Trophoblast cell (in vitro differentiated cells and primary cell): ENCODE data around the gene PIWIL1.

Source experiments
- DNase-seq, 2 donors: peaks; one replicate each; pipeline ENCODE4 v3.0.0-alpha.2; 2016
- H2AFZ ChIP-seq: 2 replicates; pipeline ENCODE4 v1.6.1; 2013; ENCODE audit warnings: low read length, moderate library complexity, mild to moderate bottlenecking; ENCODE audit not compliant: insufficient read depth, poor library complexity
- H2AK5ac ChIP-seq: 2 replicates; pipeline ENCODE4 v1.6.1; 2013; ENCODE audit warnings: mild to moderate bottlenecking, low read length
- H2BK120ac ChIP-seq: 2 replicates; pipeline ENCODE4 v1.6.1; 2013; ENCODE audit warnings: low read length, mild to moderate bottlenecking, moderate library complexity; ENCODE audit not compliant: insufficient read depth, poor library complexity
- H2BK12ac ChIP-seq: 2 replicates; pipeline ENCODE4 v1.6.1; 2013; ENCODE audit warnings: mild to moderate bottlenecking, low read length, moderate library complexity
- H2BK5ac ChIP-seq: 2 replicates; pipeline ENCODE4 v1.6.1; 2013; ENCODE audit warnings: low read length, low read depth, moderate library complexity, mild to moderate bottlenecking; ENCODE audit not compliant: poor library complexity
- H3K14ac ChIP-seq: 2 replicates; pipeline ENCODE4 v1.6.1; 2013; ENCODE audit warnings: mild to moderate bottlenecking, low read length
- H3K18ac ChIP-seq: 2 replicates; pipeline ENCODE4 v1.6.1; 2013; ENCODE audit warnings: mild to moderate bottlenecking, low read length
- H3K23ac ChIP-seq: 2 replicates; pipeline ENCODE4 v1.6.1; 2013; ENCODE audit warnings: low read length
- H3K27ac ChIP-seq: 2 replicates; pipeline ENCODE4 v1.5.1; 2013; ENCODE audit warnings: low read depth, mild to moderate bottlenecking, inconsistent platforms, low read length, moderate library complexity
- H3K27me3 ChIP-seq: 2 replicates; pipeline ENCODE4 v1.6.1; 2013; ENCODE audit warnings: inconsistent platforms, mild to moderate bottlenecking, low read length, moderate library complexity; ENCODE audit not compliant: insufficient read depth
- H3K36me3 ChIP-seq, 2 experiments: 1 replicate in 1 of 2; 2 replicates in 1 of 2; pipeline ENCODE4 v1.6.1; 2013; ENCODE audit warnings: low read length in 2 of 2, mild to moderate bottlenecking in 2 of 2, moderate library complexity in 1 of 2; ENCODE audit not compliant: insufficient read depth in 2 of 2, control insufficient read depth in 1 of 2
- H3K4ac ChIP-seq: 2 replicates; pipeline ENCODE4 v1.6.1; 2013; ENCODE audit warnings: low read depth, mild to moderate bottlenecking, low read length, moderate library complexity
- H3K4me1 ChIP-seq, 2 experiments: 1 replicate in 1 of 2; 2 replicates in 1 of 2; pipeline ENCODE4 v1.6.1; 2013; ENCODE audit warnings: low read length in 2 of 2, mild to moderate bottlenecking in 2 of 2, moderate library complexity in 1 of 2; ENCODE audit not compliant: insufficient read depth in 2 of 2, control insufficient read depth in 1 of 2
- H3K4me2 ChIP-seq: 2 replicates; pipeline ENCODE4 v1.6.1; 2013; ENCODE audit warnings: inconsistent platforms, mild to moderate bottlenecking, low read length, moderate library complexity
- H3K4me3 ChIP-seq: 2 replicates; pipeline ENCODE4 v1.5.1; 2013; ENCODE audit warnings: mild to moderate bottlenecking, low read depth, low read length, inconsistent platforms
- H3K79me1 ChIP-seq: one replicate; pipeline ENCODE4 v1.6.1; 2013; ENCODE audit warnings: low read length
- H3K79me2 ChIP-seq: 2 replicates; pipeline ENCODE4 v1.6.1; 2013; ENCODE audit warnings: low read length, mild to moderate bottlenecking; ENCODE audit not compliant: control insufficient read depth, insufficient read depth, poor library complexity
- H3K9ac ChIP-seq: 2 replicates; pipeline ENCODE4 v1.6.1; 2013; ENCODE audit warnings: mild to moderate bottlenecking, low read length
- H3K9me3 ChIP-seq: 2 replicates; pipeline ENCODE4 v1.6.1; 2013; ENCODE audit warnings: low read depth, mild to moderate bottlenecking, control low read depth, inconsistent platforms, low read length; ENCODE audit not compliant: insufficient read depth
- H4K12ac ChIP-seq: 2 replicates; pipeline ENCODE4 v1.6.1; 2013; ENCODE audit warnings: low read depth, mild to moderate bottlenecking, low read length, moderate library complexity
- H4K8ac ChIP-seq: 2 replicates; pipeline ENCODE4 v1.6.1; 2013; ENCODE audit warnings: low read depth, mild to moderate bottlenecking, low read length, moderate library complexity
- H4K91ac ChIP-seq: one replicate; pipeline ENCODE4 v1.6.1; 2013; ENCODE audit warnings: low read depth, mild to moderate bottlenecking, low read length, moderate library complexity
- WGBS: extraction: QIAGEN DNeasy Blood & Tissue Kit; methylation state at CpG from one replicate; pipeline ENCODE4 v1.1.7; 2013; ENCODE audit warnings: missing lambda C conversion rate; ENCODE audit not compliant: insufficient read length, insufficient coverage; ENCODE audit errors: extremely low coverage; 5-methylcytosine and 5-hydroxymethylcytosine counted together

The PIWIL1 gene

DNA sequence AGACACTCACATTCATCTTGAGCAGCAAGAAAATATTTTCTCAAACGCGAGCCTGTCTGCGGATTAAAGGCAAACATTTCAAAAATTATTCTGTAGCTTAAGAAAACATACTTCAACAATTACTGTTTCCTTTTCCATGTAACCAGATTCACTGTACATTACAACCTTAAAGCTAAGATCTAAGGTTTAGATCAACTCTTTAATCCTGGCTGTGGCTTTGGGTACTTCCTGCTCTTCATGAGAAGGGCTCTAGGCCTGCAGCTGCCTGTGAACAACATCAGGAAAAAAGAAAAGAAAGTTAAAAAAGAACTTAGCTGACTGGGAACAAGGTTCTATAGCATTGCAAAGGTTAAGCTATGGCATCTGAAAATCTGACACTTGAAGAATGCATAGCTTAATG lies 21.4 kb upstream of the PIWIL1 start:
- no CpG with 5 or more reads among the region's 3 CpGs for WGBS

DNA sequence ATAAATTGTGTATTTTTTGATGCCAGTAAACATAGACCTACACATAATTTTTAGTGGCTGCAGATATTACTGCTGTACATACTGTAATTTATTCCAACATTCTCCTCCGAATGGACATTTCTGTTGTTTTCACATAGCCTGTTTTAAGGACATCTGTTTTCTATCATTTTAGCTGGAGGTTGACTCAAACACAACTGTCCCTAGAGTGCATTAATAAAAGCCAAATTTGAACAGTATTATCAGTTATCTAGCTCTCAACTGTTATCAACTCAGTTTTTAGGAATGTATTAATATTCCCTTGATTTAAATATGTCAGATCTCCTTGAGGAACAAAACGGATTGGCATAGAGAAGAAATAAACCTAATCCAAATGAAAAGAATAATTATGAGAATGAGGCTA lies 17.2 kb upstream of the PIWIL1 start:
- WGBS: no CpG with 5 or more reads among the region's 2 CpGs
- no peaks in the 10 kb centered on the region for H3K79me2 ChIP-seq

More for the DNA sequence above, 21.4 kb upstream of the PIWIL1 start:
- Histone ChIP-seq H4K12ac (no peak overlapping the region), H2AFZ (no peak overlapping the region), H3K4me3 (no peak overlapping the region), H3K27me3 (no peaks in the 10 kb centered on the region), H3K27ac (no peak overlapping the region), H3K4me1 (no peaks in the 10 kb centered on the region), H3K14ac (no peak overlapping the region), H3K79me2 (no peaks in the 10 kb centered on the region), H3K9ac (no peak overlapping the region), H3K36me3 (no peaks in the 10 kb centered on the region), H3K4me2 (no peak overlapping the region), H4K91ac (no peak overlapping the region), H3K18ac (no peak overlapping the region), H3K9me3 (peaks cover 7% of the 10 kb centered on the region), H2AK5ac (no peak overlapping the region), H3K4ac (no peak overlapping the region), H2BK5ac (no peak overlapping the region), H4K8ac (no peak overlapping the region), H2BK12ac (no peak overlapping the region), H3K23ac (no peak overlapping the region), H3K79me1 (no peaks in the 10 kb centered on the region), H2BK120ac (no peak overlapping the region)
- no peak for DNase-seq

DNA sequence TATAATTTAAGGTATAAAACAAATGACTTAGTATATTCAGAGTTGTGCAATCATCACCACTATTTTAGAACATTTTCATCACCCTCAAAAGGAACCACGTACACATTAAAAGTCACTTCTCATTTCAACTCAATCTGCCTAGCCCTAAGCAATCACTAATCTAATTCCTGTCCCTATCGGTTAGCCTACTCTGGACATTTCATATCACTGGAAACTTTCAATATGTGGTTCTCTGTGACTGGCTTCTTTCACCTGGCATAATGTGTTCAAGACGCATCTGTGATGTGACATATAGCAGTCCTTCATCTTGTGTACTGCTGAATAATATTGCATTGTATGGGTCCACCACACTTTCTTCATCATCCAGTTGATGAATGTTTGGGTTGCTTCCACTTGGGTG lies 15.4 kb upstream of the PIWIL1 start:
- Histone ChIP-seq H3K14ac (no peak overlapping the region), H3K9ac (no peak overlapping the region), H2BK120ac (no peak overlapping the region), H4K8ac (no peak overlapping the region), H3K23ac (no peak overlapping the region), H3K4me1 (no peaks in the 10 kb centered on the region), H2BK5ac (no peak overlapping the region), H3K27ac (no peak overlapping the region), H3K9me3 (no peaks in the 10 kb centered on the region), H3K4ac (no peak overlapping the region), H2AFZ (no peak overlapping the region), H2AK5ac (no peak overlapping the region), H3K27me3 (no peaks in the 10 kb centered on the region), H3K79me2 (no peaks in the 10 kb centered on the region), H3K79me1 (no peaks in the 10 kb centered on the region), H4K12ac (no peak overlapping the region), H4K91ac (no peak overlapping the region), H3K36me3 (no peaks in the 10 kb centered on the region), H2BK12ac (no peak overlapping the region), H3K4me3 (no peak overlapping the region), H3K18ac (no peak overlapping the region), H3K4me2 (no peak overlapping the region)
- no CpG with 5 or more reads among the region's 3 CpGs for WGBS
- DNase-seq: no peak

More for the DNA sequence above, 17.2 kb upstream of the PIWIL1 start:
- Histone ChIP-seq H3K18ac (no peak overlapping the region), H2AK5ac (no peak overlapping the region), H3K4me1 (no peaks in the 10 kb centered on the region), H4K91ac (no peak overlapping the region), H3K36me3 (no peaks in the 10 kb centered on the region), H2AFZ (no peak overlapping the region), H3K9ac (no peak overlapping the region), H4K12ac (no peak overlapping the region), H3K14ac (no peak overlapping the region), H3K4me2 (no peak overlapping the region), H2BK120ac (no peak overlapping the region), H3K27me3 (no peaks in the 10 kb centered on the region), H3K4ac (no peak overlapping the region), H3K23ac (no peak overlapping the region), H4K8ac (no peak overlapping the region), H3K9me3 (no peaks in the 10 kb centered on the region), H3K79me1 (no peaks in the 10 kb centered on the region), H2BK5ac (no peak overlapping the region), H3K27ac (no peak overlapping the region), H3K4me3 (no peak overlapping the region), H2BK12ac (no peak overlapping the region)
- no peak for DNase-seq

DNA sequence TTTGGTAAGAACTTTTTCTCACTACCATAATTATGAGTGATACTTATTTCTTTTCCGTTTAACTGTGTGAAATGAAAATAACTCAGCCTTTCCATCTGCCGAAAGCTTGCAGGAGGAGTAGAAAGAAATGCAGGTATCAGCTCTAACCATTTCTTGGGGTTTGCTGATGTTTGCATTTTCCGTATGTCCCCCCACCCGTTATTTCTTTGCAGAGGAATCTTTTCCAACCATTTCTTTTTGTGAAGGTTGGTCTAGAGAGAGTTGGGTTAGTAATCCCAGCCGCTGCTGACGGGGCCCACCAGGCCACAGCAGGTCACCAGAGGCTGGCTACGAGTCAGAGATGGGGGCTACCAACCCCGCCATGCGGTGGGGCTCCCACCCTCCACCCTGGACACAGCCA lies 7.0 kb upstream of the PIWIL1 start:
- Histone ChIP-seq H4K12ac (no peak overlapping the region), H3K4me2 (no peak overlapping the region), H3K36me3 (no peaks in the 10 kb centered on the region), H3K27ac (no peak overlapping the region), H2BK5ac (no peak overlapping the region), H3K27me3 (no peaks in the 10 kb centered on the region), H2AFZ (no peak overlapping the region), H4K91ac (no peak overlapping the region), H3K14ac (no peak overlapping the region), H3K23ac (no peak overlapping the region), H3K9ac (no peak overlapping the region), H3K4me3 (no peak overlapping the region), H2BK120ac (no peak overlapping the region), H4K8ac (no peak overlapping the region), H2AK5ac (no peak overlapping the region), H2BK12ac (no peak overlapping the region), H3K18ac (no peak overlapping the region), H3K4me1 (no peaks in the 10 kb centered on the region), H3K4ac (no peak overlapping the region), H3K79me1 (no peaks in the 10 kb centered on the region), H3K9me3 (no peaks in the 10 kb centered on the region), H3K79me2 (no peaks in the 10 kb centered on the region)
- no peak for DNase-seq
- WGBS: no CpG with 5 or more reads among the region's 9 CpGs
